HL-60 (cell line): ENCODE results near the gene LEPROT.

Experiments
- DNase-seq, 2 experiments: peaks; one replicate each; pipeline ENCODE4 v3.0.0-alpha.2; 2010 to 2020; ENCODE audit warnings: low read depth in 1 of 2, low spot score in 1 of 2
- H3K27ac ChIP-seq: fragments of 250-450 bp; sonication (Bioruptor Pico); replicated peaks from 2 replicates; pipeline ENCODE4 v1.5.1; 2020; ENCODE audit warnings: mild to moderate bottlenecking, moderate library complexity
- H3K27me3 ChIP-seq: fragments of 250-450 bp; sonication (Bioruptor Pico); 2 replicates; pipeline ENCODE4 v1.5.1; 2021; ENCODE audit warnings: mild to moderate bottlenecking, moderate library complexity; ENCODE audit not compliant: insufficient read depth, poor library complexity, severe bottlenecking
- H3K4me3 ChIP-seq: replicated peaks from 2 replicates; pipeline ENCODE4 v1.5.1; 2011; ENCODE audit warnings: mild to moderate bottlenecking, control low read depth, low read length; ENCODE audit not compliant: insufficient read depth
- CTCF ChIP-seq: IDR thresholded peaks from one replicate; pipeline ENCODE4 v1.5.1; 2011; ENCODE audit warnings: low read length, control low read depth, inconsistent platforms; ENCODE audit not compliant: insufficient read depth
- GABPA ChIP-seq: IDR thresholded peaks from 2 replicates; pipeline ENCODE4 v1.6.1; 2012; ENCODE audit warnings: low read depth
- POLR2AphosphoS5 ChIP-seq: IDR thresholded peaks from 2 replicates; pipeline ENCODE4 v1.6.1; 2012; ENCODE audit warnings: low read depth
- REST ChIP-seq: IDR thresholded peaks from 2 replicates; pipeline ENCODE4 v1.6.1; 2012; ENCODE audit warnings: low read depth; ENCODE audit not compliant: insufficient replicate concordance
- SPI1 ChIP-seq: IDR thresholded peaks from 2 replicates; pipeline ENCODE4 v1.6.1; 2012; ENCODE audit warnings: low read depth, mild to moderate bottlenecking, borderline replicate concordance

Gene LEPROT

GRCh38 chr1:65412256-65412983 is 8.0 kb upstream of the LEPROT start:
- no peak overlapping the region for H3K4me3 ChIP-seq
- peaks cover 5% of the 10 kb centered on the region for H3K27me3 ChIP-seq
- DNase-seq = no peak
- no peak for TF ChIP-seq REST
- TF ChIP-seq SPI1 = no peak
- no peak for TF ChIP-seq CTCF
- TF ChIP-seq POLR2AphosphoS5 = no peak
- no peak for TF ChIP-seq GABPA
- no peak overlapping the region for H3K27ac ChIP-seq

- Histone ChIP-seq H3K27me3 (peaks cover 8% of the 10 kb centered on the region), H3K4me3 (no peak overlapping the region), H3K27ac (no peak overlapping the region)
- DNase-seq = no peak
- TF ChIP-seq CTCF (no peak), REST (no peak), GABPA (no peak), SPI1 (no peak), POLR2AphosphoS5 (no peak)
Measured at GRCh38 chr1:65412984-65413375, 7.5 kb upstream of the LEPROT start.

- DNase-seq = no peak
- H3K27ac ChIP-seq = no peak overlapping the region
- no peak overlapping the region for H3K4me3 ChIP-seq
- H3K27me3 ChIP-seq = peaks cover 8% of the 10 kb centered on the region
- no peak for TF ChIP-seq CTCF
- TF ChIP-seq REST = no peak
- no peak for TF ChIP-seq SPI1
- TF ChIP-seq GABPA = no peak
- TF ChIP-seq POLR2AphosphoS5 = no peak
Measured at GRCh38 chr1:65414538-65414937, 5.9 kb upstream of the LEPROT start.
